ENCODE measurements around the gene RBM19. TPM values are rescaled to one million over a fixed set of nuclear protein-coding genes. Genes with fewer than 3 reads are reported as not detected.

The RBM19 gene
- total RNA-seq, 1 experiment from 2014 or later = 47.2 TPM

DNA sequence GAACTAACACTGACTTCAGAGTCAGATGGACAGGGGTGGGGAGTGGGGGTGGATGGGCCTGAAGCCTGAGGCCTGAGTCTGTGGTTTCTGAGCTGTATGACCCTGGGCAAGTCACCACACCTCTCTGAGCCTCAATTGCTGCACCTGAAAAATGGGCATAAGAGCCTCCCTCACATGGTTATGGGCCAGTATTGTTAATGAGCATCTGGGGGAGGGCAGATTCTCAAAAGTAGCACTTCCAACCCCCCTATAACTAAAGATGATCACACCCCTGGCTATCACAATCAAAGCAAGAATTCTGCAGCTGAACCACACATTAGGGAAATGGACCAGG, 168.6 kb downstream of the RBM19 start:
- TF ChIP-seq, protein P1, sequence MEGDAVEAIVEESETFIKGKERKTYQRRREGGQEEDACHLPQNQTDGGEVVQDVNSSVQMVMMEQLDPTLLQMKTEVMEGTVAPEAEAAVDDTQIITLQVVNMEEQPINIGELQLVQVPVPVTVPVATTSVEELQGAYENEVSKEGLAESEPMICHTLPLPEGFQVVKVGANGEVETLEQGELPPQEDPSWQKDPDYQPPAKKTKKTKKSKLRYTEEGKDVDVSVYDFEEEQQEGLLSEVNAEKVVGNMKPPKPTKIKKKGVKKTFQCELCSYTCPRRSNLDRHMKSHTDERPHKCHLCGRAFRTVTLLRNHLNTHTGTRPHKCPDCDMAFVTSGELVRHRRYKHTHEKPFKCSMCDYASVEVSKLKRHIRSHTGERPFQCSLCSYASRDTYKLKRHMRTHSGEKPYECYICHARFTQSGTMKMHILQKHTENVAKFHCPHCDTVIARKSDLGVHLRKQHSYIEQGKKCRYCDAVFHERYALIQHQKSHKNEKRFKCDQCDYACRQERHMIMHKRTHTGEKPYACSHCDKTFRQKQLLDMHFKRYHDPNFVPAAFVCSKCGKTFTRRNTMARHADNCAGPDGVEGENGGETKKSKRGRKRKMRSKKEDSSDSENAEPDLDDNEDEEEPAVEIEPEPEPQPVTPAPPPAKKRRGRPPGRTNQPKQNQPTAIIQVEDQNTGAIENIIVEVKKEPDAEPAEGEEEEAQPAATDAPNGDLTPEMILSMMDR (IDR thresholded peaks at IDR 0.05; ENCODE audit: unreplicated experiment) = no peak
- Mint-ChIP-seq H3K27ac (ENCODE audit: unreplicated experiment) (no peak overlapping the region), H3K4me1 (ENCODE audit: low read depth, unreplicated experiment) (no peaks in the 10 kb centered on the region), H3K4me3 (ENCODE audit: low read depth, unreplicated experiment) (no peak overlapping the region), H3K9me3 (ENCODE audit: low read depth, unreplicated experiment) (no peaks in the 10 kb centered on the region), H3K27me3 (ENCODE audit: unreplicated experiment) (peaks cover 13% of the 10 kb centered on the region), H3K36me3 (ENCODE audit: insufficient read depth, unreplicated experiment) (no peaks in the 10 kb centered on the region)
- BruUV-seq (replicated peaks) = no TSS peak
- no peak for DNase-seq
- CTCF ChIA-PET = no interaction called here
- intact Hi-C loops (cut with micrococcal nuclease; ENCODE audit: unreplicated experiment) = no loop called here

DNA sequence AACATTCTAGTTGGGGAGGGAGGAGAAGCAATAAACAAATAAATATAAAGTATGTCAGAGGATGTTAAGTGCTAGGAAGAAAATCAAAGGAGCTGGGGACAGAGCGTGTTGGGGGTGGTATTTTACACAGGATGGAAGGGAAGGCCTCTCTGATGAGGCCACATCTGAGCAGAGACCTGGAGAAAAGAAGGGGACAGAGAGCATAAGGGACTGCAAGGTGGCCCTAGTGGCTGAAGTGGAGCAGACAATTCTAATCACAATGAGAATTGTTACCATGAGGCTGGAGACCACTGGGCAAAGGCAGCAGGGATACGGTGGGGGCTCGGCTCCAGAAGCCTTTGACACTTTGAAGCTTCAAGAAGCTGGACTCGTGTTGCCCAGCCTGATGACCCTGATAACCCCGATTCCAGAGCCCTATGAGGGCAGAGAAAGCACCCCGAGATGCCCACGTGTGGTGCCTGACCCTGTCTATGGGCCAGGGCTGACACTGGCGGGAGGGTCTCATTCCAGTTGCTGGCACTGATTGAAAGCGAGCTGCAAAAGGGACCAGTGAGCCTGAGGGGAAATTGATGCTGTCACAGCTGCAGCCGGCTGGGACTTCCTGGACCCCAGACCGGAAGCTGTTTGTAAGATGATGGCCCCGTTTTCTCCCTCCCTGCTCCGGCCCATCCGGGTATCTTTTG, 169.1 kb downstream of the RBM19 start:
- no peaks in the 10 kb centered on the region for H3K4me1 Mint-ChIP-seq (ENCODE audit: low read depth, unreplicated experiment)
- no peak overlapping the region for H3K4me3 Mint-ChIP-seq (ENCODE audit: low read depth, unreplicated experiment)
- no peaks in the 10 kb centered on the region for H3K36me3 Mint-ChIP-seq (ENCODE audit: insufficient read depth, unreplicated experiment)
- no TSS peak for BruUV-seq (replicated peaks)
- CTCF ChIA-PET = no interaction called here
- TF ChIP-seq, protein P1 (IDR thresholded peaks at IDR 0.05; ENCODE audit: unreplicated experiment) = no peak
- DNase-seq = no peak
- no peaks in the 10 kb centered on the region for H3K9me3 Mint-ChIP-seq (ENCODE audit: low read depth, unreplicated experiment)
- intact Hi-C loops (cut with micrococcal nuclease; ENCODE audit: unreplicated experiment) = no loop called here
- H3K27ac Mint-ChIP-seq (ENCODE audit: unreplicated experiment) = no peak overlapping the region
- H3K27me3 Mint-ChIP-seq (ENCODE audit: unreplicated experiment) = peaks cover 14% of the 10 kb centered on the region

DNA sequence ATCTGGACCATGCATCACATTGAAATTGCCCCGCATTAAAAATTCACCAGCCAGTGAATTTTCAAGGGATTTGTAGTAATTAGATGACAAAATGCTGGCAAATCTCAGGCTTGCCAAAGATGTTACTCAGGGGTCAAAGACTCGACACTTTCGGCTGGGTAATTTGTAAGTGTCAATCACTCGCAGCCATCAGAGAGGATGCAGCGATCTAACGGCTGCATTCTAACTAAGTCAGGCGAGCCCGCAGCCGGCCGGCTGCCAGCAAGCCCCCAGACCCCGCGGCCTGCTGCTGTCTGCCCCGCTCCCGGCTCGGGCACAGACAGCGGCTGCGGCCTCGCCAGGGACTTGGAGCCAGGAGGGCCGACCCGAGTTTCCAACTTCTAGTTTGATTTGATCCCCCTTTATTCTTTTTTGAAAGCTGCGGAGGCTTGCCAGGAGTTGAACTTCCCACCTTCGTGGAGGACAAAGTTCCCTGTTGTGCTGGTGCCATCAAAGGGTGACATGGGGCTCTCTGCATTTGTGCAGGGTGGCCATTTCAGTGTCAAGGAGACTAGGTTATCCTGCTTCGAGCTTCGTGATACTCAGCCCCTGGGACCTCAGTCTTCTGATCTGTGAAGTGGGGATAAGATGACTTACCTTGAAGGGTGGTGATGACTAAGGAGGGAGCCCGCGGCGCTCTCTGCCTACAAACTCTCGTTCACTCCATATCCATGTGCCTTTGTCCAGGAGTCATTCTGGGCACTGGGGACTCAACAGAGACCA, 169.9 kb downstream of the RBM19 start:
- no peak for DNase-seq
- no TSS peak for BruUV-seq (replicated peaks)
- Mint-ChIP-seq H3K27ac (ENCODE audit: unreplicated experiment) (no peak overlapping the region), H3K27me3 (ENCODE audit: unreplicated experiment) (peaks cover 19% of the 10 kb centered on the region), H3K4me1 (ENCODE audit: low read depth, unreplicated experiment) (no peaks in the 10 kb centered on the region), H3K9me3 (ENCODE audit: low read depth, unreplicated experiment) (no peaks in the 10 kb centered on the region), H3K4me3 (ENCODE audit: low read depth, unreplicated experiment) (no peak overlapping the region), H3K36me3 (ENCODE audit: insufficient read depth, unreplicated experiment) (no peaks in the 10 kb centered on the region)
- intact Hi-C loops (cut with micrococcal nuclease; ENCODE audit: unreplicated experiment) = no loop called here
- TF ChIP-seq, protein P1 (IDR thresholded peaks at IDR 0.05; ENCODE audit: unreplicated experiment) = no peak
- CTCF ChIA-PET = no interaction called here

DNA sequence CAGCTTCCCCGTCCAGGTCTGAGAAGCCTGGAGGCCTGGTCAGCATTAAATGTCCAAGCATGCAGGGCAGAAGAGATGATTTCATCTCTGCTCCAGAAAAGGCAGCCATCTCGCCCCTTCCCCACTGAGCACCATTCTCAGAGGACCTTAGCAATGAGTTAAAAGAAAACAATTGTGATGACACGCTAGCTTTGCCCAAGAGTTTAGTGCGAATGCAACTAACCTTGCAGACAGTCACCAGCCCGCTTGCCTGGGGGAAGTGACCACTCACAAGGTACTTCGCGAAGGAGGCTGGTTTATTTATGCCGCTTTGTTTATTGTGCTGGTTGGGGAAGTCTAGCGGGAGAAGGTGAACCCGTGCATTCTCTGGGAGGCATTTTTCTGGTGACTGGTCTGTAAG, 170.7 kb downstream of the RBM19 start:
- Mint-ChIP-seq H3K4me3 (ENCODE audit: low read depth, unreplicated experiment) (no peak overlapping the region), H3K27ac (ENCODE audit: unreplicated experiment) (no peak overlapping the region), H3K4me1 (ENCODE audit: low read depth, unreplicated experiment) (no peaks in the 10 kb centered on the region), H3K27me3 (ENCODE audit: unreplicated experiment) (peaks cover 27% of the 10 kb centered on the region), H3K36me3 (ENCODE audit: insufficient read depth, unreplicated experiment) (no peaks in the 10 kb centered on the region), H3K9me3 (ENCODE audit: low read depth, unreplicated experiment) (no peaks in the 10 kb centered on the region)
- TF ChIP-seq, protein P1 (IDR thresholded peaks at IDR 0.05; ENCODE audit: unreplicated experiment) = no peak
- CTCF ChIA-PET = no interaction called here
- DNase-seq = no peak
- intact Hi-C loops (cut with micrococcal nuclease; ENCODE audit: unreplicated experiment) = no loop called here
- BruUV-seq (replicated peaks) = no TSS peak

Measured in Calu3 (cell line).